ENCODE data around the gene TSFM. TPM values are rescaled to one million over a fixed set of nuclear protein-coding genes. Genes with fewer than 3 reads are reported as not detected.
A peak's percentile ranks its signal among the peaks of the same experiment; 100 is the strongest.

The TSFM gene
- total RNA-seq, 4 donors from 2014 or later: 9.4 to 21.2 (median 13.7) TPM

GRCh38 chr12:57775563-57776246, 6.9 kb upstream of the TSFM start:
- no peaks in the 10 kb centered on the region for H3K27me3 ChIP-seq
- H3K27ac ChIP-seq: no peak overlapping the region
- no peak for TF ChIP-seq POLR2A (IDR thresholded peaks at IDR 0.05)
- no peak for TF ChIP-seq CTCF (IDR thresholded peaks at IDR 0.05)

GRCh38 chr12:57776247-57776587, 6.4 kb upstream of the TSFM start:
- TF ChIP-seq CTCF (IDR thresholded peaks at IDR 0.05) (no peak), POLR2A (IDR thresholded peaks at IDR 0.05) (no peak)
- H3K27me3 ChIP-seq: no peaks in the 10 kb centered on the region
- H3K36me3 ChIP-seq: no peaks in the 10 kb centered on the region
- no peak overlapping the region for H3K4me3 ChIP-seq
- H3K9me3 ChIP-seq: no peaks in the 10 kb centered on the region
- H3K27ac ChIP-seq: no peak overlapping the region
- DNase-seq: peak in 1 of 3 donors; percentile 2
- peaks cover 0 to 4% (median under 1%) of the 10 kb centered on the region in 4 donors for H3K4me1 ChIP-seq

More at GRCh38 chr12:57775563-57776246, 6.9 kb upstream of the TSFM start:
- Histone ChIP-seq H3K36me3 (no peaks in the 10 kb centered on the region), H3K4me1 (peaks cover 0 to 9% (median 3%) of the 10 kb centered on the region in 4 donors), H3K9me3 (no peaks in the 10 kb centered on the region), H3K4me3 (no peak overlapping the region)
- peak in 1 of 3 donors; percentile 30 for DNase-seq

GRCh38 chr12:57777367-57777766, 5.2 kb upstream of the TSFM start:
- Histone ChIP-seq H3K27me3 (no peaks in the 10 kb centered on the region), H3K36me3 (no peaks in the 10 kb centered on the region), H3K27ac (no peak overlapping the region), H3K4me1 (peaks cover 0 to 2% (median 0%) of the 10 kb centered on the region in 4 donors), H3K4me3 (no peak overlapping the region), H3K9me3 (no peaks in the 10 kb centered on the region)
- TF ChIP-seq POLR2A (IDR thresholded peaks at IDR 0.05) (no peak), CTCF (IDR thresholded peaks at IDR 0.05) (no peak)
- DNase-seq: peak in 1 of 3 donors; percentile 36

GRCh38 chr12:57777911-57778310, 4.7 kb upstream of the TSFM start:
- peaks cover 0 to 4% (median 0%) of the 10 kb centered on the region in 4 donors for H3K4me1 ChIP-seq
- H3K27me3 ChIP-seq: no peaks in the 10 kb centered on the region
- DNase-seq: peak in 1 of 3 donors; percentile 17
- no peak overlapping the region for H3K4me3 ChIP-seq
- TF ChIP-seq POLR2A (IDR thresholded peaks at IDR 0.05): no peak
- no peak for TF ChIP-seq CTCF (IDR thresholded peaks at IDR 0.05)
- no peak overlapping the region for H3K27ac ChIP-seq
- H3K9me3 ChIP-seq: no peaks in the 10 kb centered on the region
- H3K36me3 ChIP-seq: no peaks in the 10 kb centered on the region

GRCh38 chr12:57779736-57780135, 2.9 kb upstream of the TSFM start:
- TF ChIP-seq CTCF (IDR thresholded peaks at IDR 0.05): no peak
- no peak for TF ChIP-seq POLR2A (IDR thresholded peaks at IDR 0.05)
- H3K9me3 ChIP-seq: no peaks in the 10 kb centered on the region
- peaks cover 0 to 12% (median 8%) of the 10 kb centered on the region in 4 donors for H3K4me1 ChIP-seq
- peak in 1 of 3 donors; percentile 26 for DNase-seq
- H3K27ac ChIP-seq: no peak overlapping the region
- H3K27me3 ChIP-seq: no peaks in the 10 kb centered on the region
- H3K4me3 ChIP-seq: no peak overlapping the region
- no peaks in the 10 kb centered on the region for H3K36me3 ChIP-seq
